GM12878 (cell line): ENCODE data around the gene MGST3. TPM values are rescaled to one million over a fixed set of nuclear protein-coding genes. Genes with fewer than 3 reads are reported as not detected.
"Not testable (repeated sequence)": the region's sequence is repeated elsewhere in the genome, so short reads cannot be mapped to it uniquely, and the experiment has no call there.

Experiments
- ATAC-seq: fragments of 200-7000 bp; cut with Tn5 transposase; 3 replicates; pipeline ENCODE4 v1.9.1; 2020; ENCODE audit warnings: mild to moderate bottlenecking, moderate library complexity
- BruUV-seq: library from RNA; stranded (reverse); fragments of 400-500 nt; replicated peaks from 2 replicates; lab custom pipeline; 2021; lab: Mats Ljungman, UMichigan
- CTCF ChIA-PET: fragments of 300-600 bp; sonication (Branson Sonifier 250); formaldehyde crosslinking; extraction: SDS; loops from one replicate; lab custom pipeline; 2021; ENCODE audit warnings: inconsistent platforms; lab: Yijun Ruan, JAX
- POLR2A ChIA-PET: fragments of 350-600 bp; formaldehyde crosslinking; extraction: SDS; loops from one replicate; lab custom pipeline; 2021; ENCODE audit warnings: inconsistent platforms; lab: Charles Lee
- RAD21 ChIA-PET: fragments of 300-600 bp; sonication (Branson Sonifier 250); formaldehyde crosslinking; loops from one replicate; lab custom pipeline; 2023; ENCODE audit warnings: antibody characterized with exemption; ENCODE audit not compliant: unreplicated experiment; lab: Charles Lee
- SMC1A ChIA-PET: fragments of 300-600 bp; sonication (Branson Sonifier 250); formaldehyde crosslinking; loops from one replicate; lab custom pipeline; 2023; ENCODE audit not compliant: unreplicated experiment, uncharacterized antibody; lab: Charles Lee
- DNase-seq: peaks from one replicate; pipeline ENCODE4 v3.0.0-alpha.2; 2011; ENCODE audit warnings: low read depth, low spot score
- FAIRE-seq: peaks from 3 replicates; lab custom pipeline; 2011; peaks lifted over from hg19 to GRCh38; lab: Jason Lieb, UNC
- H2AFZ ChIP-seq: 2 replicates; pipeline ENCODE4 v1.6.0; 2011; ENCODE audit warnings: low read depth, low read length, control low read depth; ENCODE audit not compliant: control insufficient read depth
- H3K27ac ChIP-seq: 2 replicates; pipeline ENCODE4 v1.5.1; 2011; ENCODE audit warnings: control low read depth; ENCODE audit not compliant: control insufficient read depth, insufficient read depth
- H3K27me3 ChIP-seq, 2 experiments: replicated peaks in 1 of 2; 2 replicates each; pipeline versions ENCODE4 v1.6.0 to v1.6.1; 2011; ENCODE audit warnings: low read length in 1 of 2; ENCODE audit not compliant: control insufficient read depth in 2 of 2, insufficient read depth in 2 of 2
- H3K36me3 ChIP-seq, 2 experiments: 2 replicates each; pipeline ENCODE4 v1.5.1; 2011; ENCODE audit warnings: low read length in 1 of 2; ENCODE audit not compliant: control insufficient read depth in 2 of 2, insufficient read depth in 2 of 2
- H3K4me1 ChIP-seq: 2 replicates; pipeline ENCODE4 v1.6.1; 2011; ENCODE audit warnings: mild to moderate bottlenecking, low read length, moderate library complexity, mixed read lengths; ENCODE audit not compliant: control insufficient read depth, insufficient read depth
- H3K4me2 ChIP-seq: 2 replicates; pipeline ENCODE4 v1.6.0; 2011; ENCODE audit warnings: control low read depth; ENCODE audit not compliant: control insufficient read depth, insufficient read depth
- H3K4me3 ChIP-seq: fragments of 200-600 bp; sonication (generic); 2 replicates; pipeline ENCODE4 v1.5.1; 2016
- H3K79me2 ChIP-seq: 2 replicates; pipeline ENCODE4 v1.6.0; 2011; ENCODE audit warnings: low read length; ENCODE audit not compliant: control insufficient read depth, insufficient read depth
- H3K9ac ChIP-seq: 2 replicates; pipeline ENCODE4 v1.8.0; 2011; ENCODE audit warnings: low read length, control low read depth, mixed read lengths; ENCODE audit not compliant: control insufficient read depth, insufficient read depth
- H3K9me3 ChIP-seq: replicated peaks from 3 replicates; pipeline ENCODE4 v1.5.1; 2011; ENCODE audit warnings: mild to moderate bottlenecking, low read length; ENCODE audit not compliant: control insufficient read depth, insufficient read depth
- H4K20me1 ChIP-seq: 2 replicates; pipeline ENCODE4 v1.6.0; 2011; ENCODE audit not compliant: control insufficient read depth, insufficient read depth
- BCLAF1 ChIP-seq: fragments of 450-650 bp; IDR thresholded peaks from 2 replicates; pipeline ENCODE4 v1.6.1; 2017; ENCODE audit warnings: antibody characterized with exemption, mild to moderate bottlenecking, moderate library complexity
- GATAD2B ChIP-seq: fragments of 450-650 bp; conservative IDR thresholded peaks from 2 replicates; pipeline ENCODE4 v1.6.1; 2017; ENCODE audit warnings: low read depth, mild to moderate bottlenecking, moderate library complexity
- LARP7 ChIP-seq: fragments of 450-650 bp; IDR thresholded peaks from 2 replicates; pipeline ENCODE4 v1.6.1; 2017; ENCODE audit warnings: mild to moderate bottlenecking
- POU2F2 ChIP-seq: IDR thresholded peaks from 3 replicates; pipeline ENCODE4 v1.6.1; 2011; ENCODE audit warnings: low read depth, mild to moderate bottlenecking, low read length, borderline replicate concordance
- SUZ12 ChIP-seq: fragments of 200-600 bp; sonication (generic); IDR thresholded peaks from one replicate; pipeline ENCODE4 v1.6.1; 2018; ENCODE audit warnings: antibody characterized with exemption, mild to moderate bottlenecking; ENCODE audit not compliant: unreplicated experiment
- YBX1 ChIP-seq: fragments of 450-650 bp; IDR thresholded peaks from 2 replicates; pipeline ENCODE4 v1.6.1; 2016; ENCODE audit warnings: antibody characterized with exemption
- WGBS: methylation state at CpG from one replicate; pipeline ENCODE4 v1.1.6; 2016; ENCODE audit warnings: low lambda C conversion rate; ENCODE audit not compliant: insufficient replicate concordance, insufficient coverage; ENCODE audit errors: missing lambda C conversion rate; 5-methylcytosine and 5-hydroxymethylcytosine counted together
- in situ Hi-C: fragments of 300-500 bp; cut with MboI; formaldehyde crosslinking; loops from 9 replicates; pipeline ENCODE4 v1.14.3; 2018; ENCODE audit warnings: mixed read lengths
- intact Hi-C: fragments of 100-400 bp; cut with micrococcal nuclease; formaldehyde crosslinking; loops from one replicate; pipeline ENCODE4 v1.14.2; 2022; ENCODE audit not compliant: unreplicated experiment
- polyA plus RNA-seq, 11 experiments: library from polyadenylated mRNA; depleted of rRNA in 4 of 11; unstranded in 6 of 11; stranded (reverse) in 5 of 11; fragments of >200 nt; fragmentation: Nextera tagmentation in 4 of 11; fragmentation: Illumina TruSeq in 1 of 11; extraction: Ambion mirVana in 4 of 11; extraction: Trizol in 1 of 11; gene quantifications; 1 replicate in 1 of 11; 2 replicates in 10 of 11; pipeline versions ENCODE4 v1.2.1 to v1.2.3, GENCODE V29; 2011 to 2016; ENCODE audit warnings: inconsistent platforms in 2 of 11, missing spikeins in 2 of 11, low read depth in 1 of 11
- total RNA-seq, 4 experiments: library from RNA; depleted of rRNA in 3 of 4; stranded (reverse); fragments of >200 nt in 3 of 4; fragmentation: Illumina TruSeq in 1 of 4; extraction: Trizol in 1 of 4; gene quantifications; 2 replicates each; pipeline versions ENCODE4 v1.2.1 to v1.2.3, GENCODE V29; 2013 to 2021
- TF ChIP-seq, protein P1 (sequence below): IDR thresholded peaks from 2 replicates; pipeline ENCODE4 v1.6.1; 2012; ENCODE audit warnings: mild to moderate bottlenecking, low read depth, low read length
- TF ChIP-seq, protein P2 (sequence below): IDR thresholded peaks from 2 replicates; pipeline ENCODE4 v1.6.1; 2011; ENCODE audit warnings: low read depth, mild to moderate bottlenecking, low read length, moderate library complexity, borderline replicate concordance; ENCODE audit errors: extremely low read depth

MGST3 gene
- total and polyA plus RNA-seq, 10 of the 15 experiments (the other 5 are each of a cell fraction or from before 2014, with no cell fraction given) = 37.3 to 145 (median 68.8) TPM

DNA sequence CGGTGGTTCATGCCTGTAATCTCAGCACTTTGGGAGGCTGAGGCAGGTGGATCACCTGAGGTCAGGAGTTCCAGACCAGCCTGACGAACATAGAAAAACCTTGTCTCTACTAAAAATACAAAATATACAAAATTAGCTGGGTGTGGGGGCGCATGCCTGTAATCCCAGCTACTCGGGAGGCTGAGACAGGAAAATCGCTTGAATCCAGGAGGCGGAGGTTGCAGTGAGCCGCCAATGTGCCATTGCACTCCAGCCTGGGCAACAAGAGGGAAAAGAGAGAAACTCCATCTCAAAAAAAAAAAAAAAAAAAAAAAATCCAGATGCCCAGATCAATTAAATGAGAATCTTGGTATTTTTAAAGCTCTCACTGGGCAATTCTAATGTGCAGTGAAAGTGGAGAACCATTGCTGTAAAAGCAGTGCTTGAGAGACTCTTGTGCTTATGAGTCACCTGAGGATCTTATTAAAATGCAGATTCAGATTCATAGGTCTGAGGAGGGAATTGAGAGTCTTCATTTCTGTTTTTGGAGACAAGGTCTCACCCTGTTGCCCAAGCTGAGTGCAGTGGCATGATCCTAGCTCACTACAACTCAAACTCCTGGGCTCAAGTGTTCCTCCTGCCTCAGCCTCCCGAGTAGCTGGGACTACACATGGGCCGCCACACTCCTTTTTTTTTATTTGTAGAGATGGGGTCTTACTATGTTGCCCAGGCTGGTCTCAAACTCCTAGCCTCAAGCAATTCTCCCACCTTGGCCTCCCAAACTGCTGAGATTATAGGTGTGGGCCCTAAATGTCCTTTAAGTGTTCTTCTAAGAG, 27.9 kb downstream of the MGST3 start:
- BruUV-seq, H3K4me2 ChIP-seq, H3K27me3 ChIP-seq, H3K79me2 ChIP-seq, H2AFZ ChIP-seq, H3K4me1 ChIP-seq, H3K9ac ChIP-seq, POLR2A ChIA-PET, DNase-seq, H3K9me3 ChIP-seq, H4K20me1 ChIP-seq, in situ Hi-C loops, H3K4me3 ChIP-seq, ATAC-seq, H3K27ac ChIP-seq, FAIRE-seq: not testable (repeated sequence)
- 95% methylated on average over 9 of the region's 9 CpGs for WGBS
- ChIA-PET RAD21 (interaction anchor here (0.8 kb wide), 1 partner anchor 27 kb away, joined by 3 read pairs; no protein-coding TSS in a partner anchor), SMC1A (interaction anchor here (1.2 kb wide), 1 partner anchor 12 kb away, joined by 4 read pairs; no protein-coding TSS in a partner anchor), CTCF (interaction anchor here (0.9 to 2.1 kb wide), 3 partner anchors 27 to 291 kb away, joined by 3 to 6 read pairs (median 6); no protein-coding TSS in a partner anchor)
- H3K36me3 ChIP-seq = peaks cover 6 to 16% of the 10 kb centered on the region in 2 experiments; a peak in 3 of 4 replicates
- intact Hi-C loops = loop anchor here (10.0 kb wide), 1 partner anchor 264 kb away; no protein-coding TSS in a partner anchor

GRCh38 chr1:165659581-165659895, 28.5 kb downstream of the MGST3 start:
- ATAC-seq (no peak), FAIRE-seq (no peak), DNase-seq (no peak)
- no peak overlapping the region for H3K4me3 ChIP-seq
- RAD21 ChIA-PET = interaction anchor here (0.8 kb wide), 1 partner anchor 27 kb away, joined by 3 read pairs; no protein-coding TSS in a partner anchor
- no peaks in the 10 kb centered on the region for H3K4me1 ChIP-seq
- CTCF ChIA-PET = no interaction called here
- no peaks in the 10 kb centered on the region for H3K79me2 ChIP-seq
- H3K36me3 ChIP-seq = peaks cover 6 to 20% of the 10 kb centered on the region in 2 experiments; a peak in 3 of 4 replicates
- H3K9me3 ChIP-seq = no peaks in the 10 kb centered on the region
- no peaks in the 10 kb centered on the region for H3K27me3 ChIP-seq
- 74% methylated on average over 3 of the region's 3 CpGs for WGBS
- intact Hi-C loops = loop anchor here (10.0 kb wide), 1 partner anchor 265 kb away; no protein-coding TSS in a partner anchor
- in situ Hi-C loops = no loop called here
- no peak overlapping the region for H3K27ac ChIP-seq
- no TSS peak for BruUV-seq
- POLR2A ChIA-PET = no interaction called here
- no peaks in the 10 kb centered on the region for H4K20me1 ChIP-seq
- no peak overlapping the region for H3K9ac ChIP-seq
- no peak overlapping the region for H3K4me2 ChIP-seq
- SMC1A ChIA-PET = no interaction called here
- H2AFZ ChIP-seq = no peak overlapping the region
- TF ChIP-seq LARP7 = no peak
- TF ChIP-seq GATAD2B = no peak
- no peak for TF ChIP-seq YBX1
- TF ChIP-seq, protein P1, sequence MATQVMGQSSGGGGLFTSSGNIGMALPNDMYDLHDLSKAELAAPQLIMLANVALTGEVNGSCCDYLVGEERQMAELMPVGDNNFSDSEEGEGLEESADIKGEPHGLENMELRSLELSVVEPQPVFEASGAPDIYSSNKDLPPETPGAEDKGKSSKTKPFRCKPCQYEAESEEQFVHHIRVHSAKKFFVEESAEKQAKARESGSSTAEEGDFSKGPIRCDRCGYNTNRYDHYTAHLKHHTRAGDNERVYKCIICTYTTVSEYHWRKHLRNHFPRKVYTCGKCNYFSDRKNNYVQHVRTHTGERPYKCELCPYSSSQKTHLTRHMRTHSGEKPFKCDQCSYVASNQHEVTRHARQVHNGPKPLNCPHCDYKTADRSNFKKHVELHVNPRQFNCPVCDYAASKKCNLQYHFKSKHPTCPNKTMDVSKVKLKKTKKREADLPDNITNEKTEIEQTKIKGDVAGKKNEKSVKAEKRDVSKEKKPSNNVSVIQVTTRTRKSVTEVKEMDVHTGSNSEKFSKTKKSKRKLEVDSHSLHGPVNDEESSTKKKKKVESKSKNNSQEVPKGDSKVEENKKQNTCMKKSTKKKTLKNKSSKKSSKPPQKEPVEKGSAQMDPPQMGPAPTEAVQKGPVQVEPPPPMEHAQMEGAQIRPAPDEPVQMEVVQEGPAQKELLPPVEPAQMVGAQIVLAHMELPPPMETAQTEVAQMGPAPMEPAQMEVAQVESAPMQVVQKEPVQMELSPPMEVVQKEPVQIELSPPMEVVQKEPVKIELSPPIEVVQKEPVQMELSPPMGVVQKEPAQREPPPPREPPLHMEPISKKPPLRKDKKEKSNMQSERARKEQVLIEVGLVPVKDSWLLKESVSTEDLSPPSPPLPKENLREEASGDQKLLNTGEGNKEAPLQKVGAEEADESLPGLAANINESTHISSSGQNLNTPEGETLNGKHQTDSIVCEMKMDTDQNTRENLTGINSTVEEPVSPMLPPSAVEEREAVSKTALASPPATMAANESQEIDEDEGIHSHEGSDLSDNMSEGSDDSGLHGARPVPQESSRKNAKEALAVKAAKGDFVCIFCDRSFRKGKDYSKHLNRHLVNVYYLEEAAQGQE = no peak
- TF ChIP-seq, protein P2, sequence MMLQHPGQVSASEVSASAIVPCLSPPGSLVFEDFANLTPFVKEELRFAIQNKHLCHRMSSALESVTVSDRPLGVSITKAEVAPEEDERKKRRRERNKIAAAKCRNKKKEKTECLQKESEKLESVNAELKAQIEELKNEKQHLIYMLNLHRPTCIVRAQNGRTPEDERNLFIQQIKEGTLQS = no peak
- no peak for TF ChIP-seq BCLAF1
- no peak for TF ChIP-seq SUZ12
- TF ChIP-seq POU2F2 = no peak
